ENCODE measurements around the gene CDKN2D. TPM values are rescaled to one million over a fixed set of nuclear protein-coding genes. Genes with fewer than 3 reads are reported as not detected.
A peak's percentile ranks its signal among the peaks of the same experiment; 100 is the strongest.
"Not testable (repeated sequence)": the region's sequence is repeated elsewhere in the genome, so short reads cannot be mapped to it uniquely, and the experiment has no call there.

Gene CDKN2D
- total RNA-seq, 1 donor from 2014 or later = 5.4 TPM

- H3K27ac Mint-ChIP-seq (ENCODE audit: unreplicated experiment) = no peak overlapping the region
- no peaks in the 10 kb centered on the region for H3K36me3 Mint-ChIP-seq (ENCODE audit: low read depth, unreplicated experiment)
- no peak for FAIRE-seq
Measured at GRCh38 chr19:10577951-10578350, 9.2 kb upstream of the CDKN2D start.

GRCh38 chr19:10575011-10575716 lies 6.4 kb upstream of the CDKN2D start:
- Histone ChIP-seq H3K79me2 (ENCODE audit: insufficient read depth, low read length) (no peaks in the 10 kb centered on the region), H3K36me3 (ENCODE audit: insufficient read depth, low read length) (no peaks in the 10 kb centered on the region), H4K20me1 (ENCODE audit: insufficient read depth, low read length) (no peaks in the 10 kb centered on the region), H3K9ac (ENCODE audit: low read length) (no peak overlapping the region), H3K27me3 (ENCODE audit: insufficient read depth, low read length) (no peaks in the 10 kb centered on the region), H3K27ac (ENCODE audit: low read depth, low read length) (no peak overlapping the region), H3K4me1 (ENCODE audit: insufficient read depth, low read length) (peaks cover 2% of the 10 kb centered on the region), H3K4me2 (ENCODE audit: low read length) (no peak overlapping the region), H2AFZ (ENCODE audit: low read depth, low read length) (no peak overlapping the region), H3K4me3 (ENCODE audit: insufficient read depth, low read depth, low read length) (no peak overlapping the region), H3K9me3 (ENCODE audit: insufficient read depth, low read depth, low read length) (no peaks in the 10 kb centered on the region)
- no peaks in the 10 kb centered on the region for H3K9me3 Mint-ChIP-seq (ENCODE audit: unreplicated experiment)
- peaks cover 4% of the 10 kb centered on the region for H3K4me1 Mint-ChIP-seq (ENCODE audit: low read depth, unreplicated experiment)
- H3K4me3 Mint-ChIP-seq (ENCODE audit: unreplicated experiment) = peak overlapping the region; percentile 8
- H3K27ac Mint-ChIP-seq (ENCODE audit: unreplicated experiment) = no peak overlapping the region
- H3K27me3 Mint-ChIP-seq (ENCODE audit: low read depth, unreplicated experiment) = peaks cover 3% of the 10 kb centered on the region
- no peak for FAIRE-seq
- no peak for DNase-seq (ENCODE audit: low read depth)
- H3K36me3 Mint-ChIP-seq (ENCODE audit: low read depth, unreplicated experiment) = no peaks in the 10 kb centered on the region
- no peak for TF ChIP-seq CTCF (IDR thresholded peaks at IDR 0.05; ENCODE audit: insufficient read depth, low read depth, low read length)
- TF ChIP-seq EZH2 (IDR thresholded peaks at IDR 0.05; ENCODE audit: insufficient read depth, low read length) = no peak

More at GRCh38 chr19:10577951-10578350, 9.2 kb upstream of the CDKN2D start:
- Histone ChIP-seq H3K27ac (ENCODE audit: low read depth, low read length) (no peak overlapping the region), H3K79me2 (ENCODE audit: insufficient read depth, low read length) (no peaks in the 10 kb centered on the region), H3K9ac (ENCODE audit: low read length) (no peak overlapping the region), H3K36me3 (ENCODE audit: insufficient read depth, low read length) (no peaks in the 10 kb centered on the region), H3K9me3 (ENCODE audit: insufficient read depth, low read depth, low read length) (no peaks in the 10 kb centered on the region), H3K27me3 (ENCODE audit: insufficient read depth, low read length) (no peaks in the 10 kb centered on the region), H4K20me1 (ENCODE audit: insufficient read depth, low read length) (no peaks in the 10 kb centered on the region), H2AFZ (ENCODE audit: low read depth, low read length) (no peak overlapping the region), H3K4me1 (ENCODE audit: insufficient read depth, low read length) (peaks cover 2% of the 10 kb centered on the region), H3K4me3 (ENCODE audit: insufficient read depth, low read depth, low read length) (no peak overlapping the region), H3K4me2 (ENCODE audit: low read length) (no peak overlapping the region)
- TF ChIP-seq EZH2 (IDR thresholded peaks at IDR 0.05; ENCODE audit: insufficient read depth, low read length) (no peak), CTCF (IDR thresholded peaks at IDR 0.05; ENCODE audit: insufficient read depth, low read depth, low read length) (no peak)
- no peak for DNase-seq (ENCODE audit: low read depth)
- Mint-ChIP-seq H3K27me3 (ENCODE audit: low read depth, unreplicated experiment) (peaks cover 3% of the 10 kb centered on the region), H3K4me3 (ENCODE audit: unreplicated experiment) (no peak overlapping the region), H3K9me3 (ENCODE audit: unreplicated experiment) (no peaks in the 10 kb centered on the region), H3K4me1 (ENCODE audit: low read depth, unreplicated experiment) (peaks cover 4% of the 10 kb centered on the region)

GRCh38 chr19:10574462-10574861 lies 5.7 kb upstream of the CDKN2D start:
- DNase-seq (ENCODE audit: low read depth) (no peak), FAIRE-seq (no peak)
- no peaks in the 10 kb centered on the region for H3K9me3 ChIP-seq (ENCODE audit: insufficient read depth, low read depth, low read length)
- Mint-ChIP-seq H3K36me3 (ENCODE audit: low read depth, unreplicated experiment) (no peaks in the 10 kb centered on the region), H3K27ac (ENCODE audit: unreplicated experiment) (peak overlapping the region; percentile 26), H3K4me1 (ENCODE audit: low read depth, unreplicated experiment) (peaks cover 4% of the 10 kb centered on the region), H3K4me3 (ENCODE audit: unreplicated experiment) (no peak overlapping the region), H3K9me3 (ENCODE audit: unreplicated experiment) (no peaks in the 10 kb centered on the region), H3K27me3 (ENCODE audit: low read depth, unreplicated experiment) (peaks cover 3% of the 10 kb centered on the region)
- no peaks in the 10 kb centered on the region for H3K27me3 ChIP-seq (ENCODE audit: insufficient read depth, low read length)
- H2AFZ ChIP-seq (ENCODE audit: low read depth, low read length) = no peak overlapping the region
- H4K20me1 ChIP-seq (ENCODE audit: insufficient read depth, low read length) = no peaks in the 10 kb centered on the region
- H3K4me3 ChIP-seq (ENCODE audit: insufficient read depth, low read depth, low read length) = no peak overlapping the region
- H3K9ac ChIP-seq (ENCODE audit: low read length) = no peak overlapping the region
- no peaks in the 10 kb centered on the region for H3K79me2 ChIP-seq (ENCODE audit: insufficient read depth, low read length)
- no peaks in the 10 kb centered on the region for H3K36me3 ChIP-seq (ENCODE audit: insufficient read depth, low read length)
- H3K27ac ChIP-seq (ENCODE audit: low read depth, low read length) = no peak overlapping the region
- H3K4me1 ChIP-seq (ENCODE audit: insufficient read depth, low read length) = peaks cover 3% of the 10 kb centered on the region
- no peak overlapping the region for H3K4me2 ChIP-seq (ENCODE audit: low read length)
- no peak for TF ChIP-seq EZH2 (IDR thresholded peaks at IDR 0.05; ENCODE audit: insufficient read depth, low read length)
- no peak for TF ChIP-seq CTCF (IDR thresholded peaks at IDR 0.05; ENCODE audit: insufficient read depth, low read depth, low read length)

- not testable (repeated sequence) for H3K79me2 ChIP-seq (ENCODE audit: insufficient read depth, low read length); H3K27me3 Mint-ChIP-seq (ENCODE audit: low read depth, unreplicated experiment); H3K27ac Mint-ChIP-seq (ENCODE audit: unreplicated experiment); H3K4me3 Mint-ChIP-seq (ENCODE audit: unreplicated experiment); H3K4me1 ChIP-seq (ENCODE audit: insufficient read depth, low read length); H3K36me3 ChIP-seq (ENCODE audit: insufficient read depth, low read length); H4K20me1 ChIP-seq (ENCODE audit: insufficient read depth, low read length); H3K4me2 ChIP-seq (ENCODE audit: low read length); H3K27ac ChIP-seq (ENCODE audit: low read depth, low read length); H3K4me3 ChIP-seq (ENCODE audit: insufficient read depth, low read depth, low read length); H2AFZ ChIP-seq (ENCODE audit: low read depth, low read length); H3K4me1 Mint-ChIP-seq (ENCODE audit: low read depth, unreplicated experiment); H3K36me3 Mint-ChIP-seq (ENCODE audit: low read depth, unreplicated experiment); H3K27me3 ChIP-seq (ENCODE audit: insufficient read depth, low read length); H3K9me3 ChIP-seq (ENCODE audit: insufficient read depth, low read depth, low read length); FAIRE-seq; H3K9me3 Mint-ChIP-seq (ENCODE audit: unreplicated experiment); H3K9ac ChIP-seq (ENCODE audit: low read length); DNase-seq (ENCODE audit: low read depth)
Measured at GRCh38 chr19:10573793-10574192, 5.0 kb upstream of the CDKN2D start.
